ENCODE results near the gene B4GALNT3. TPM values are rescaled to one million over a fixed set of nuclear protein-coding genes. Genes with fewer than 3 reads are reported as not detected.

Gene B4GALNT3
- total and polyA plus RNA-seq, 8 donors = 2.7 to 34.0 (median 5.7) TPM

GRCh38 chr12:508795-509194, 49.1 kb downstream of the B4GALNT3 start:
- Histone ChIP-seq H3K9me3 (no peaks in the 10 kb centered on the region), H3K4me3 (no peak overlapping the region), H3K27me3 (peaks cover 0 to under 1% of the 10 kb centered on the region in 2 donors), H3K36me3 (no peaks in the 10 kb centered on the region), H3K27ac (peak overlapping the region; percentile 31 to 79), H3K4me1 (peaks cover 0 to under 1% of the 10 kb centered on the region in 2 donors)
- TF ChIP-seq CTCF (IDR thresholded peaks at IDR 0.05) = no peak
- peak; percentile 77 for ATAC-seq
- peak in 1 of 4 donors; percentile 60 for DNase-seq
- intact Hi-C loops (cut with DNase I) = no loop called here

GRCh38 chr12:509500-509899, 49.8 kb downstream of the B4GALNT3 start:
- Histone ChIP-seq H3K36me3 (no peaks in the 10 kb centered on the region), H3K4me3 (no peak overlapping the region), H3K27ac (peak overlapping the region; percentile 31 to 79), H3K9me3 (no peaks in the 10 kb centered on the region), H3K4me1 (no peaks in the 10 kb centered on the region), H3K27me3 (no peaks in the 10 kb centered on the region)
- ATAC-seq (peak; percentile 79), DNase-seq (peak in 2 of 4 donors; percentile 16 to 61)
- TF ChIP-seq CTCF (IDR thresholded peaks at IDR 0.05) = no peak
- intact Hi-C loops (cut with DNase I) = no loop called here

- intact Hi-C loops (cut with DNase I) = no loop called here
- no peaks in the 10 kb centered on the region for H3K9me3 ChIP-seq
- ATAC-seq (peak; percentile 76), DNase-seq (peak in 2 of 4 donors; percentile 41 to 65)
- H3K27me3 ChIP-seq = no peaks in the 10 kb centered on the region
- no peak overlapping the region for H3K4me3 ChIP-seq
- no peak for TF ChIP-seq CTCF (IDR thresholded peaks at IDR 0.05)
- no peaks in the 10 kb centered on the region for H3K36me3 ChIP-seq
- H3K4me1 ChIP-seq = no peaks in the 10 kb centered on the region
- H3K27ac ChIP-seq = peak overlapping the region; percentile 31 to 79
Observed at GRCh38 chr12:510071-510825, 50.5 kb downstream of the B4GALNT3 start.

GRCh38 chr12:512933-513332, 53.2 kb downstream of the B4GALNT3 start:
- ATAC-seq = no peak
- TF ChIP-seq CTCF (IDR thresholded peaks at IDR 0.05) = no peak
- H3K4me3 ChIP-seq = no peak overlapping the region
- H3K36me3 ChIP-seq = no peaks in the 10 kb centered on the region
- DNase-seq = no peak
- intact Hi-C loops (cut with DNase I) = no loop called here
- H3K4me1 ChIP-seq = no peaks in the 10 kb centered on the region
- no peaks in the 10 kb centered on the region for H3K9me3 ChIP-seq
- H3K27ac ChIP-seq = no peak overlapping the region
- H3K27me3 ChIP-seq = peaks cover 0 to 4% of the 10 kb centered on the region in 2 donors

- peaks cover 0 to 9% of the 10 kb centered on the region in 2 donors for H3K27me3 ChIP-seq
- H3K4me1 ChIP-seq = no peaks in the 10 kb centered on the region
- intact Hi-C loops (cut with DNase I) = no loop called here
- H3K4me3 ChIP-seq = no peak overlapping the region
- H3K27ac ChIP-seq = no peak overlapping the region
- no peak for TF ChIP-seq CTCF (IDR thresholded peaks at IDR 0.05)
- H3K9me3 ChIP-seq = no peaks in the 10 kb centered on the region
- H3K36me3 ChIP-seq = no peaks in the 10 kb centered on the region
- ATAC-seq = no peak
- DNase-seq = no peak
Observed at GRCh38 chr12:513446-513845, 53.7 kb downstream of the B4GALNT3 start.
